Measurements from ENCODE around the gene AGRP.

DNA sequence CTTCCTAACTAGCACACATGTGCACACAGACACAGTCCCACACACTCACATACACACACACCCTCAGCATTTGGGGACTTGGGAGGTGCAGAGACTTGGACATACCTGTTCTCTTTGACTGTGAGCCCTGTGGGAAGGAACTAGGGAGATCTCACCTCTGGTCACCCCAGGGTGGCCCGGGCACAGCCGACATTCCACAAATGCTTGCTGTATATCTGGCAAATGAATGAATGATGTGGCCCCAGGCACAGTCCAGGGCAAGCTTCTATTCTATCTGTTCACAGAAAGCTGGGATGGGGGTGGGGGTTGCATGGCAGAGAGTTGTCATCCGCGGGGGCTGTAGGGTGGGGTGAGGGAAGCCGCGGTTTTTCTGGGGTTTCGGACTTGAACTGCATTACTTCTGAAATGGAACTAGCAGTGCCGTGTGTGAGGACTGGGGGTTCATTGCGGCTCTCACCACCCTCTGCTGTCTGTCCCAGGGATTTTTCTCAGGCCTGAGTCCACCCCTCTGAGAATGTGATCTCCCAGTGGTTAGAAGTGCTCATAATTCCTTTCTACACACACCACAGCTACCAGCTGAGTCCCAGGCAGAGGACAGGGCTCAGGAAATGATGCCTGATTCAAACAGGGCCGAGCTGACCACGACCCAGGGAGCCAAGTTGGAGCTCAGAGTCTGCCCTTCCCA, 42.0 kb upstream of the AGRP start:
- TF ChIP-seq, protein P1, sequence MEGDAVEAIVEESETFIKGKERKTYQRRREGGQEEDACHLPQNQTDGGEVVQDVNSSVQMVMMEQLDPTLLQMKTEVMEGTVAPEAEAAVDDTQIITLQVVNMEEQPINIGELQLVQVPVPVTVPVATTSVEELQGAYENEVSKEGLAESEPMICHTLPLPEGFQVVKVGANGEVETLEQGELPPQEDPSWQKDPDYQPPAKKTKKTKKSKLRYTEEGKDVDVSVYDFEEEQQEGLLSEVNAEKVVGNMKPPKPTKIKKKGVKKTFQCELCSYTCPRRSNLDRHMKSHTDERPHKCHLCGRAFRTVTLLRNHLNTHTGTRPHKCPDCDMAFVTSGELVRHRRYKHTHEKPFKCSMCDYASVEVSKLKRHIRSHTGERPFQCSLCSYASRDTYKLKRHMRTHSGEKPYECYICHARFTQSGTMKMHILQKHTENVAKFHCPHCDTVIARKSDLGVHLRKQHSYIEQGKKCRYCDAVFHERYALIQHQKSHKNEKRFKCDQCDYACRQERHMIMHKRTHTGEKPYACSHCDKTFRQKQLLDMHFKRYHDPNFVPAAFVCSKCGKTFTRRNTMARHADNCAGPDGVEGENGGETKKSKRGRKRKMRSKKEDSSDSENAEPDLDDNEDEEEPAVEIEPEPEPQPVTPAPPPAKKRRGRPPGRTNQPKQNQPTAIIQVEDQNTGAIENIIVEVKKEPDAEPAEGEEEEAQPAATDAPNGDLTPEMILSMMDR (IDR thresholded peaks at IDR 0.05; ENCODE audit: borderline replicate concordance, extremely low read depth, low read length, poor library complexity, severe bottlenecking) = no peak
- no peak for TF ChIP-seq EZH2 (IDR thresholded peaks at IDR 0.05; ENCODE audit: borderline replicate concordance, low read depth, low read length, severe bottlenecking)
